B cell (primary cell): ENCODE measurements around the gene SLF2. TPM values are rescaled to one million over a fixed set of nuclear protein-coding genes. Genes with fewer than 3 reads are reported as not detected.
A peak's percentile ranks its signal among the peaks of the same experiment; 100 is the strongest.

Experiments used
- ATAC-seq: fragments of 200-7000 bp; cut with Tn5 transposase; one replicate; pipeline ENCODE4 v1.10.0; 2021; ENCODE audit warnings: low read depth, mild to moderate bottlenecking, moderate number of reproducible peaks, moderate library complexity
- CTCF ChIA-PET: fragments of 350-600 bp; sonication (Branson Sonifier 250); formaldehyde crosslinking; loops from one replicate; lab custom pipeline; 2021; ENCODE audit warnings: antibody characterized with exemption, inconsistent platforms; lab: Charles Lee
- POLR2A ChIA-PET: fragments of 350-600 bp; sonication (Branson Sonifier 250); formaldehyde crosslinking; loops from one replicate; lab custom pipeline; 2021; ENCODE audit warnings: antibody characterized with exemption; lab: Charles Lee
- DNase-seq: peaks from one replicate; pipeline ENCODE4 v3.0.0; 2013
- H2AFZ ChIP-seq: 2 replicates; pipeline ENCODE4 v1.6.1; 2012; ENCODE audit warnings: mild to moderate bottlenecking, low read depth, low read length; ENCODE audit not compliant: insufficient read depth, poor library complexity, severe bottlenecking
- H3K27ac ChIP-seq, 2 donors: 1 replicate in 1 of 2; 2 replicates in 1 of 2; pipeline ENCODE4 v1.5.1; 2012 to 2013; ENCODE audit warnings: low read length in 2 of 2, mild to moderate bottlenecking in 2 of 2, moderate library complexity in 1 of 2
- H3K27me3 ChIP-seq, 4 experiments: fragments of 200-600 bp in 1 of 4; sonication (generic) in 1 of 4; replicated peaks in 1 of 4; 1 replicate in 2 of 4; 2 replicates in 2 of 4; pipeline versions ENCODE4 v1.6.1 to v1.7.0; 2013 to 2016; ENCODE audit warnings: low read length in 3 of 4, mild to moderate bottlenecking in 2 of 4, mixed read lengths in 1 of 4, moderate library complexity in 1 of 4; ENCODE audit not compliant: insufficient read depth in 4 of 4, control insufficient read depth in 3 of 4; ENCODE audit errors: control extremely low read depth in 1 of 4
- H3K36me3 ChIP-seq, 2 experiments: replicated peaks in 1 of 2; 1 replicate in 1 of 2; 2 replicates in 1 of 2; pipeline versions ENCODE4 v1.6.1 to v1.7.1; 2013; ENCODE audit warnings: low read length in 1 of 2; ENCODE audit not compliant: insufficient read depth in 2 of 2, control insufficient read depth in 1 of 2; ENCODE audit errors: control extremely low read depth in 1 of 2, extremely low read depth in 1 of 2
- H3K4me1 ChIP-seq, 2 donors: fragments of 200-600 bp in 1 of 2; sonication (generic) in 1 of 2; 1 replicate in 1 of 2; 2 replicates in 1 of 2; pipeline versions ENCODE4 v1.5.1 to v1.6.1; 2013 to 2017; ENCODE audit warnings: low read length in 2 of 2; ENCODE audit not compliant: control insufficient read depth in 2 of 2, insufficient read depth in 2 of 2
- H3K4me2 ChIP-seq: replicated peaks from 2 replicates; pipeline ENCODE3; 2012; ENCODE audit warnings: mild to moderate bottlenecking, low read depth, low read length; ENCODE audit not compliant: poor library complexity, severe bottlenecking
- H3K4me3 ChIP-seq, 5 experiments: fragments of 200-600 bp in 1 of 5; sonication (generic) in 1 of 5; 1 replicate in 3 of 5; 2 replicates in 2 of 5; pipeline versions ENCODE4 v1.5.1 to v1.7.0; 2011 to 2016; ENCODE audit warnings: low read length in 4 of 5, mild to moderate bottlenecking in 4 of 5, low read depth in 2 of 5, control low read depth in 1 of 5, moderate library complexity in 1 of 5; ENCODE audit not compliant: insufficient read depth in 1 of 5; ENCODE audit errors: control extremely low read depth in 1 of 5, extremely low read depth in 1 of 5
- H3K79me2 ChIP-seq: fragments of 200-600 bp; sonication (generic); one replicate; pipeline ENCODE4 v1.6.0; 2016; ENCODE audit warnings: low read length; ENCODE audit not compliant: control insufficient read depth, insufficient read depth
- H3K9ac ChIP-seq: fragments of 200-600 bp; sonication (generic); 2 replicates; pipeline ENCODE4 v1.6.1; 2017; ENCODE audit warnings: mild to moderate bottlenecking, low read length, moderate library complexity
- H3K9me3 ChIP-seq, 3 donors: one replicate each; pipeline versions ENCODE4 v1.6.1 to v1.7.1; 2013; ENCODE audit warnings: low read length in 2 of 3; ENCODE audit not compliant: control insufficient read depth in 2 of 3, insufficient read depth in 1 of 3; ENCODE audit errors: control extremely low read depth in 1 of 3
- H4K20me1 ChIP-seq: 2 replicates; pipeline ENCODE4 v1.6.0; 2012; ENCODE audit warnings: mild to moderate bottlenecking, low read length; ENCODE audit not compliant: insufficient read depth, control insufficient read depth, poor library complexity, severe bottlenecking
- H3K27ac Mint-ChIP-seq: one replicate; pipeline ENCODE4 v1.8.0; 2021; ENCODE audit warnings: mixed read lengths
- H3K27me3 Mint-ChIP-seq: one replicate; pipeline ENCODE4 v1.8.0; 2021; ENCODE audit warnings: mixed read lengths
- H3K4me1 Mint-ChIP-seq: one replicate; pipeline ENCODE4 v1.8.0; 2021; ENCODE audit warnings: mixed read lengths
- H3K4me3 Mint-ChIP-seq: one replicate; pipeline ENCODE4 v1.8.0; 2021; ENCODE audit warnings: mixed read lengths
- H3K9me3 Mint-ChIP-seq: one replicate; pipeline ENCODE4 v1.8.0; 2022; ENCODE audit warnings: mixed read lengths; ENCODE audit not compliant: insufficient read depth
- EZH2 ChIP-seq: IDR thresholded peaks from 2 replicates; pipeline ENCODE4 v1.6.1; 2012; ENCODE audit warnings: borderline replicate concordance, low read depth, mild to moderate bottlenecking, moderate library complexity, low read length; ENCODE audit not compliant: insufficient read depth, poor library complexity, severe bottlenecking
- WGBS: methylation state at CpG from one replicate; pipeline ENCODE4 v1.1.5; 2013; ENCODE audit warnings: missing lambda C conversion rate; ENCODE audit not compliant: insufficient coverage; 5-methylcytosine and 5-hydroxymethylcytosine counted together
- intact Hi-C: fragments of 100-400 bp; cut with micrococcal nuclease; formaldehyde crosslinking; loops from one replicate; pipeline ENCODE4 v1.10.0; 2022
- polyA plus RNA-seq: library from polyadenylated mRNA; depleted of rRNA; stranded (reverse); fragments of >200 nt; gene quantifications from 2 replicates; pipeline ENCODE4 v1.2.3, GENCODE V29; 2012
- total RNA-seq, 2 donors: library from RNA; stranded (reverse); fragments of 120-200 nt in 1 of 2; gene quantifications; 1 replicate in 1 of 2; 2 replicates in 1 of 2; pipeline versions ENCODE4 v1.2.3 to v1.2.4, GENCODE V29; 2013 to 2022
- TF ChIP-seq, protein P1 (sequence below): fragments of 200-600 bp; IDR thresholded peaks from one replicate; pipeline ENCODE4 v1.8.0; 2022; ENCODE audit warnings: antibody characterized with exemption, mild to moderate bottlenecking

Gene SLF2
- total and polyA plus RNA-seq, 2 donors (not counting 1 experiment from before 2014, with no cell fraction given): 11.8 to 65.6 TPM

DNA sequence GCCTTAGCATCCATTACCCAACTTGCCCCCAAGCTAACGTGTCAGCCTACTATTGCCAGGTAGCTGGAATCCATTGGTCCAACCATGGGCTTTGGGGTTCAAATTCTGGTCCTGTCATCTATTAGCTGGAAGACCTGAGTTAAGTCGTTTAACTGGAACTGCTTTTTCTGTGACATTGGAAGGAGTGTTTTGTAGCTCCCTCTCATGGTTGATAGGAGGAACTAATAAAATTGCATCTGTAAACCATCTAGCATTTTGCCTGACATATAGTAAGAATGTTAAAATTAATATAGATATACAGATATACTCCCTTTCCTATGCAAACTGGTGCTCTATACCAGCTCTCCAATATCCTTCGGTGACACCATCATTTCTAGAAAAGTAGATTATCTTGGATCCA is 23.8 kb upstream of the SLF2 start:
- H3K9ac ChIP-seq: no peak overlapping the region
- H3K4me3 ChIP-seq: no peak overlapping the region
- TF ChIP-seq, protein P1, sequence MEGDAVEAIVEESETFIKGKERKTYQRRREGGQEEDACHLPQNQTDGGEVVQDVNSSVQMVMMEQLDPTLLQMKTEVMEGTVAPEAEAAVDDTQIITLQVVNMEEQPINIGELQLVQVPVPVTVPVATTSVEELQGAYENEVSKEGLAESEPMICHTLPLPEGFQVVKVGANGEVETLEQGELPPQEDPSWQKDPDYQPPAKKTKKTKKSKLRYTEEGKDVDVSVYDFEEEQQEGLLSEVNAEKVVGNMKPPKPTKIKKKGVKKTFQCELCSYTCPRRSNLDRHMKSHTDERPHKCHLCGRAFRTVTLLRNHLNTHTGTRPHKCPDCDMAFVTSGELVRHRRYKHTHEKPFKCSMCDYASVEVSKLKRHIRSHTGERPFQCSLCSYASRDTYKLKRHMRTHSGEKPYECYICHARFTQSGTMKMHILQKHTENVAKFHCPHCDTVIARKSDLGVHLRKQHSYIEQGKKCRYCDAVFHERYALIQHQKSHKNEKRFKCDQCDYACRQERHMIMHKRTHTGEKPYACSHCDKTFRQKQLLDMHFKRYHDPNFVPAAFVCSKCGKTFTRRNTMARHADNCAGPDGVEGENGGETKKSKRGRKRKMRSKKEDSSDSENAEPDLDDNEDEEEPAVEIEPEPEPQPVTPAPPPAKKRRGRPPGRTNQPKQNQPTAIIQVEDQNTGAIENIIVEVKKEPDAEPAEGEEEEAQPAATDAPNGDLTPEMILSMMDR: peak; percentile 38
- no peak for TF ChIP-seq EZH2
- H3K27ac ChIP-seq: no peak overlapping the region
- H4K20me1 ChIP-seq: no peaks in the 10 kb centered on the region
- H3K27ac Mint-ChIP-seq: no peak overlapping the region
- peaks cover 32% of the 10 kb centered on the region for H3K27me3 Mint-ChIP-seq
- H3K4me3 Mint-ChIP-seq: no peak overlapping the region
- ATAC-seq (no peak), DNase-seq (no peak)
- no peak overlapping the region for H3K4me2 ChIP-seq
- H3K4me1 Mint-ChIP-seq: no peaks in the 10 kb centered on the region
- WGBS: no CpG with 5 or more reads among the region's 3 CpGs
- ChIA-PET CTCF (interaction anchor here (0.7 to 1.0 kb wide), 2 partner anchors 11 to 321 kb away, joined by 3 to 5 read pairs; no protein-coding TSS in a partner anchor), POLR2A (no interaction called here)
- no peaks in the 10 kb centered on the region for H3K9me3 ChIP-seq
- no peaks in the 10 kb centered on the region for H3K4me1 ChIP-seq
- H3K27me3 ChIP-seq: peaks cover 0 to 15% (median 9%) of the 10 kb centered on the region in 4 experiments
- no peaks in the 10 kb centered on the region for H3K9me3 Mint-ChIP-seq
- H3K36me3 ChIP-seq: no peaks in the 10 kb centered on the region
- no peak overlapping the region for H2AFZ ChIP-seq
- intact Hi-C loops: no loop called here
- no peaks in the 10 kb centered on the region for H3K79me2 ChIP-seq

DNA sequence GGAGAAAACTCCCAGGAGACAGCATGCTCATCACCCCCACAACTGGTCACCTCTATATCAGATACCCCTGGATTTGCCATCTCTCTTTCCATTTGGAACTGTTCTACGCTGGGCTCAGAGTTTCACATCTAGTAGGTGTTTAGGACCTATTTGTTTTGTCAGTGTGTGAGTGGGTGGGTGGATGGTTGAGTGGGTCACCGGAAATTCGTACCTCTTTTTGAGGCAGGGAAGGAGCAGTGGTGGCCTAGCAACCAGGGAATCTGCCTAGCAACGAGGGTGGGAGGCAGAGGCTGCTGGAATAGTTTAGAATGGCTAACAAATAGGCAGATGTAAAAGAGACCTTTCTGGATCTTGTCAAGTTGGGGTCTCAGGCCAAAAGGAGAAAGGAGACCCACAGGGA is 23.2 kb upstream of the SLF2 start:
- no peaks in the 10 kb centered on the region for H3K36me3 ChIP-seq
- DNase-seq (no peak), ATAC-seq (no peak)
- Mint-ChIP-seq H3K27me3 (peaks cover 32% of the 10 kb centered on the region), H3K9me3 (no peaks in the 10 kb centered on the region), H3K4me1 (peaks cover 3% of the 10 kb centered on the region), H3K4me3 (no peak overlapping the region), H3K27ac (no peak overlapping the region)
- no peaks in the 10 kb centered on the region for H4K20me1 ChIP-seq
- TF ChIP-seq, protein P1: no peak
- TF ChIP-seq EZH2: no peak
- no peak overlapping the region for H3K9ac ChIP-seq
- H3K4me2 ChIP-seq: no peak overlapping the region
- no peak overlapping the region for H3K27ac ChIP-seq
- H3K4me1 ChIP-seq: peaks cover 0 to 4% of the 10 kb centered on the region in 2 donors
- no peak overlapping the region for H2AFZ ChIP-seq
- H3K4me3 ChIP-seq: no peak overlapping the region
- CTCF ChIA-PET: interaction anchor here (0.7 kb wide), 1 partner anchor 322 kb away, joined by 3 read pairs; no protein-coding TSS in a partner anchor
- H3K9me3 ChIP-seq: no peaks in the 10 kb centered on the region
- intact Hi-C loops: no loop called here
- H3K79me2 ChIP-seq: no peaks in the 10 kb centered on the region
- WGBS: 74% methylated on average over 3 of the region's 4 CpGs
- H3K27me3 ChIP-seq: peaks cover 0 to 15% (median 9%) of the 10 kb centered on the region in 4 experiments
- POLR2A ChIA-PET: no interaction called here
